D721Med (cell line): ENCODE results near the gene CPOX.

Experiments
- DNase-seq: peaks from one replicate; pipeline ENCODE4 v3.0.0; 2011; ENCODE audit warnings: low spot score; ENCODE audit not compliant: insufficient read length
- FAIRE-seq: peaks from 2 replicates; lab custom pipeline; 2011; peaks lifted over from hg19 to GRCh38; lab: Jason Lieb, UNC
- CTCF ChIP-seq: IDR thresholded peaks from 2 replicates; pipeline ENCODE4 v1.5.1; 2012; ENCODE audit warnings: mild to moderate bottlenecking, control low read depth; ENCODE audit not compliant: insufficient read depth; ENCODE audit errors: missing control alignments

Gene CPOX

DNA sequence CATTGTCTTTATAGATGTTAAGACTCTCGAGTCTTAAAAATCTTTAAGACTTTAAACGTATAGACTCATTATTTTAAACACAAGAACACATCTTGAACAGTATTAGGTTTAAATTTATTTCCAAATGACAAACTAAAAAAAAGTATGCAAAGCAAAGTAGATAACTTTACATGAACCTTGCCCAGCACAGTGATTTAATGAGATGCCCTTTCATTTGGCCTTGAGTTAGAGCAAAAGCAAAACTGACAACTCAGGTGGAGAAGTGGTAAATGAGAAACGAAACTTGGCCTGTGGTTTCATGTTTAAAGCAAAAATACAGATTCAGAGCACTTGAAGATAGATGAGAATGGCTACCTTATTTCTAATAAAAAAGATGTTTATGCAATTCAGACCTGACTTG, 53.1 kb downstream of the CPOX start:
- DNase-seq, result no peak
- no peak for TF ChIP-seq CTCF
- FAIRE-seq, result no peak

DNA sequence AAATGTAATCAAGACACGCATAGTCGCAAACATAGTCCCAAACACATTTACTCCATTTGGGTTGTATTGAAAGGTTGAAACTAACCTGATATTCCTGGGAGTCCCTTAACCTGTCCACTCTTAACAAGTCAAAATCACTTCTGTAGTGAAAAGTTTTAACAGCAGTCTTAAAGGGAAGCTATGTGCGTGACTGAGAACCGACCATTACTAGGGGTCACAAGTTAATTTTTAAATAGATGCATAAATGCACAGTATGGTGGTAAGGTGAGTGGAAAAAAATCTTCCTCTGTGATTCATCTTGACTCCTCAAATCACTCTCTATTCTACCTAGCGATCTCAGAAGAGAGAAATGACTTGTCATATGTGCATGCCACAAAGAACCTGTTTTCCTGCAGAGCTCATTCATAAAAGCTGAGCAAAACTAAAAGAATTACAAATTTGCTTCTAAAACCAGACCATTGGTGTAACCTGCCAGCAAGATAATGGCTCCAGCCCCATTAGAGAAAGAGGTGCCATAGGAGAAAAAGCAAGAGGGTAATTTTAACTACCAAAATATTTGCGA, 56.9 kb downstream of the CPOX start:
- TF ChIP-seq CTCF, result no peak
- no peak for DNase-seq
- no peak for FAIRE-seq

DNA sequence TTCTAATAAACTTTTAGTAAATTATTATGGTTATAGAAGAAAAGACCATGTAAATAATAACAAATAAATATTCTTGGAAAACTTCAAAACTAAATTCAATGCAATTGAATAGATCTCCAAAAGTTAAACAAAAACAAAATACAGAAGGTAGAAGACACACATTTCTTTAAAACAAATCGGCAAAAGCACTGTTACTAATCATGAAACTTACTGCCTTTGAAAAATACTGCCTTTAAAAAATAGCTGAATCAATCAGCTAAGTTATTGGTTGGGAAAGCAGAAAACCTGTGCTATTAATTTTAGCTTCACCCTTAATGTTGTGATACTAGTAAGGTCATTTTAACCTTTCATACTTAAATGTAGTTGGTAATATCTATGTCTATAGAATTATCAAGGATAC, 58.7 kb downstream of the CPOX start:
- no peak for FAIRE-seq
- no peak for DNase-seq
- TF ChIP-seq CTCF, result no peak

GRCh38 chr3:98534168-98534567, 59.2 kb downstream of the CPOX start:
- no peak for TF ChIP-seq CTCF

DNA sequence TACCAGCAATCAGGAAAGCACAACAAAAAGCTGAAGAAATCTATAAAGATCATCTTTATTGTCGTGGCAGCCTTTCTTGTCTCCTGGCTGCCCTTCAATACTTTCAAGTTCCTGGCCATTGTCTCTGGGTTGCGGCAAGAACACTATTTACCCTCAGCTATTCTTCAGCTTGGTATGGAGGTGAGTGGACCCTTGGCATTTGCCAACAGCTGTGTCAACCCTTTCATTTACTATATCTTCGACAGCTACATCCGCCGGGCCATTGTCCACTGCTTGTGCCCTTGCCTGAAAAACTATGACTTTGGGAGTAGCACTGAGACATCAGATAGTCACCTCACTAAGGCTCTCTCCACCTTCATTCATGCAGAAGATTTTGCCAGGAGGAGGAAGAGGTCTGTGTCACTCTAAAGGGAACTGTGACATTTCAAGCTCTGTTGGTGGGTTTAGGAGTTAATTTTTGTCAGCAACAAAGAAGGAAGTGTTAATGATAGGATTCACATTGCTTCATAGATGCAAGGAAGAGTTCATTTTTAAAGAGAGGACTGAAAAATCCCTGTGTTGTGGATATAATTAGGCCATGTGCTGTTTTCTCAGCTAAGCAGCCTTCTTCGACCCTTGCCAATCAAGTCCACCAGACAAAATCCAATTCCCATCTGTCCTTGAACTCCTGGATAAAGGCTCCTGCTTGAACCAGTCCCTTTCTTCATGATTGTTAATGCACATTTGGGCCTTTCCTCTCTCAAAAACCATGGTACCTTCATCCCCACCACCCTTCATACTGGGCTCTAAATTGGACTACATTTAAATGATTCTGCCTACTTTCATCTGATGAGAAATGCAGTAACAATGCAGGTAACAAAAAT, 60.5 kb downstream of the CPOX start:
- no peak for TF ChIP-seq CTCF
- DNase-seq, result no peak
- no peak for FAIRE-seq

More at GRCh38 chr3:98534168-98534567, 59.2 kb downstream of the CPOX start:
- no peak for FAIRE-seq
- no peak for DNase-seq

DNA sequence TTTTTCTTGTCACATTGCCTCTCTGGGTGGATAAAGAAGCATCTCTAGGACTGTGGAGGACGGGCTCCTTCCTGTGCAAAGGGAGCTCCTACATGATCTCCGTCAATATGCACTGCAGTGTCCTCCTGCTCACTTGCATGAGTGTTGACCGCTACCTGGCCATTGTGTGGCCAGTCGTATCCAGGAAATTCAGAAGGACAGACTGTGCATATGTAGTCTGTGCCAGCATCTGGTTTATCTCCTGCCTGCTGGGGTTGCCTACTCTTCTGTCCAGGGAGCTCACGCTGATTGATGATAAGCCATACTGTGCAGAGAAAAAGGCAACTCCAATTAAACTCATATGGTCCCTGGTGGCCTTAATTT, 61.2 kb downstream of the CPOX start:
- no peak for TF ChIP-seq CTCF
- FAIRE-seq (no peak), DNase-seq (no peak)

GRCh38 chr3:98531622-98532274, 61.7 kb downstream of the CPOX start, which contains the start of gene GPR15:
Gene GPR15 (plus strand): TSS chr3:98531978. CDS start chr3:98532034, 56 bp downstream.
- FAIRE-seq (no peak), DNase-seq (no peak)
- TF ChIP-seq CTCF, result no peak
